Hematopoietic multipotent progenitor cell treated with erythropoietin and hydrocortisone succinate and interleukin-3 and kit ligand, for 17 days (in vitro differentiated cells): ENCODE data around the gene ARHGEF16.

Experiments used
- DNase-seq: peaks from one replicate; pipeline ENCODE4 v3.0.0-alpha.2; 2015; ENCODE audit warnings: low spot score

The ARHGEF16 gene

GRCh38 chr1:3456964-3457909 is 2.8 kb downstream of the ARHGEF16 start:
- DNase-seq, result no peak

- no peak for DNase-seq
These were observed 3.7 kb downstream of the ARHGEF16 start for GRCh38 chr1:3457910-3458883.

DNA sequence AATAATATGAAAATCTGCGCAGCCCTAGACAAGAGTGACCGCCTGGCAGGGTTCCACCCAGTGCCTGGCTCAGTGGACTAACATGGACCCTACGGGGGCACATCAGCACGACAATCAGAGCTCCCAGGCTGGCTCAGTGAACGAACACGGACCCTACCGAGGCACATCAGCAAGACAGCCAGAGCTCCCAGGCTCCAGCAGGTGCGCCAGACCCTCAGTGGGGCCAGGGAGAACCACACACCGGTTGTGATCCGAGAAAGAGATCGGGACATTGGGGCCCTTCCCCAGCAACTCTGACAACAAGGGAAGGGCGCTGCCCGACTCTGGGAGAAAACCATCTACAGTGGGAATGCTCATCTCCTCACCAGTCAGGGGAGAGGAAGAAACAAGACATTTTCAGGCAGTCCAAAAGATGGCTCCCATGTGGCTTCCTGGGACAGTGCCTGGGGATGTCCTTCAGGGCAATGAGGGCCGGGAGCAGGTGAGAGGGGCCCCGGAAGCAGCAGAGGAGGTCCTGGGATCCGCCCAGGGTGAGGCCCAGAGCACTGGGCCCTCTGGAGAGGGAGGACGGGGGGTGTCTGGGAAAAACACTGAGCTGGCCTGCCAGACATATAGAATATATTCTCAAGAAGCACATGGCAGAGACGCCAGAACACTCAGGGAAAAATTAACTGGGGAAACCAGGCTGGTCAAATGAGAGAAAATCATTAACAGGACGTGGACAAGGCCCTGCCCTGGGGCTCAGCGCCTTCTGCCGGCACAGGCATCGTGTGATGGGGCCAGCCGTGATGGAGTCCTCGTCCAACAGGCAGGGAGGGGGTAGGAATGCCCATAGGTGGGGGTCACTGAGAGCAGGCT is 4.8 kb downstream of the ARHGEF16 start:
- no peak for DNase-seq

GRCh38 chr1:3459940-3460671 is 5.6 kb downstream of the ARHGEF16 start:
- DNase-seq, result no peak

- DNase-seq, result no peak
These were observed 6.2 kb downstream of the ARHGEF16 start for GRCh38 chr1:3460672-3461131.

DNA sequence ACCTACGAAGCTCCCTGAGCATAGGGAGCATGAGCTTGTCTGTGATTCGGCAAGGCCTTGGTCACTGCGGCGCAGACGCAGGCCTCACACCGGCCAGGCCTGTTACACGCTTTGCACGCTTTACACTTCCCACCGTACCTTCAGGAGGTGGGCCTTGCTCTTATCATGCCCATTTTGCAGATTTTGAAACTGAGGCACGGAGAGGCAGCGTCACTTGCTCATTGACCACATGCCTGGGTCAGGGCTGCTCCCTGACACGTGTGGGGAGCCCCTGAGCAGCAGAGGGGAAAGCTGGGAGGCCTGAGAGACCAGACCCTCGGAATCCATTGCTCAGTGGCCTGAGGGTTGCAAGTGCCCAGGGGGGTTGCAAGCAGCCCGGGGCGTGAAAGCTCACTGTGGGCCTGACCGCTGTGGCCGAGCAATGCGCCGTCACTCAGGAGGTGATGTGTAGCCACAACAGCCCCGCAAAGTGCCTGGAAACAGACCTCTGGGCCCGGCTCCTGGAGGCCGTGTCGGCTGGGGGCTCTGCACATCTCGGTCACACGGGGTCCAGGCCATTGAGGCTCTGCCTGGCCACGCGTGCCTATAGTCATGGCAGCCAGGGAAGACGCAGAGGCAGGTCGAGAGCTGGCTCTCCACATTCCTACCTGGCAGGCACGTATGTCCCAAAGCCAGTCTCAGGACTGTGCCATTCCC is 6.9 kb downstream of the ARHGEF16 start:
- DNase-seq, result no peak

GRCh38 chr1:3461934-3462275 is 7.4 kb downstream of the ARHGEF16 start:
- no peak for DNase-seq

GRCh38 chr1:3462356-3463012 is 8.0 kb downstream of the ARHGEF16 start:
- DNase-seq, result no peak

DNA sequence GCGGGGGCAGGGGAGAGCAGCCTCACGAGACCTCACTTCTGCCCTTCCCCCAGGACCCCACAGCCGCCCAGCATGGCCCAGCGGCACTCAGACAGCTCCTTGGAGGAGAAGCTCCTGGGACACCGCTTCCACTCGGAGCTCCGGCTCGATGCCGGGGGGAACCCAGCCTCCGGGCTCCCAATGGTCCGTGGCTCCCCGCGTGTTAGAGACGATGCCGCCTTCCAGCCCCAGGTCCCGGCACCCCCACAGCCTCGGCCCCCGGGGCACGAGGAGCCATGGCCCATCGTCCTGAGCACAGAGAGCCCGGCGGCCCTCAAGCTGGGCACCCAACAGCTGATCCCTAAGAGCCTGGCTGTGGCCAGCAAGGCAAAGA is 8.5 kb downstream of the ARHGEF16 start:
- no peak for DNase-seq

- DNase-seq, result no peak
These were observed 9.0 kb downstream of the ARHGEF16 start for GRCh38 chr1:3463408-3463863.

GRCh38 chr1:3463891-3464648 is 9.6 kb downstream of the ARHGEF16 start:
- no peak for DNase-seq

- no peak for DNase-seq
These were observed 10.2 kb downstream of the ARHGEF16 start for GRCh38 chr1:3464649-3465025.

DNA sequence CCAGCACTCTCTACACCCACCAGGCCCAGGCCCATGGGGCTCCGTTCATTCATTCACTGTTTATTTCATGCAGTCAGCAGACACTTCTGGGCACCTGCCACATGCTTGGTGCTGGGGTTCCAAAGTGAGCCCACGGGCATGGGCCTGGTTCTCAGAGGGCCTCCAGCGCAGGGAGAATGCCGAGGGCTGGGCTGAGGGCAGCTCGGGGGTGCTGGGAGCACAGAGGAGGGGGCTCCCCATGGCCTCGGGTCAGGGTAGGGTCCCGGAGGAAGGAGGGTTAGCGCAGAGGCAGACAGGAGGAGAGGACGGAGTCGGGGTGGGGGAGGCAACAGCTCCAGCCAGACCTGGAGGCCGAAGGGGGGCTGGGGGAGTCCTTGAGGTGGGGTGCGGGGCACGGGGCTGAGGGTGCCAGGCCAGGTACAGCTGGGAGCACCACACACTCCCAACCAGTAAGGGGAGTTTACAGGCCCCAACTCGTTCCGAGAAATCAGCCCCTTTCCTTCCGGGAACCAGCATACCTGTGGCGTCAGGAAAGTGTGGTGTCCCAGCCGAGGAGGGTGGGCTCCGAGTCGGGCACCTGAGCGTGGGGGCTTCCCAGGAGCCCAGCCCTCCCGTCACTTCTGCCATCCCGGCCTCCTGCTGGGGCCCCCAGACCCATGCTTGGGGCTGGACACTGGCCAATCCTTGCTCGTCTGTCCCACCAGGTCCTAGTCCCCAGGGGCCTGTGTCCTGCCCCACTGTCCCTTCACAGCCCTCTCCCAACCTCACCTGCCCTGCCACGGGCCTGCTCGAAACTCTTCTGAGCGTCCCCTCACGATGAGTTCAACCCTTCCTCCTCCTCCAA is 10.8 kb downstream of the ARHGEF16 start:
- DNase-seq, result no peak

DNA sequence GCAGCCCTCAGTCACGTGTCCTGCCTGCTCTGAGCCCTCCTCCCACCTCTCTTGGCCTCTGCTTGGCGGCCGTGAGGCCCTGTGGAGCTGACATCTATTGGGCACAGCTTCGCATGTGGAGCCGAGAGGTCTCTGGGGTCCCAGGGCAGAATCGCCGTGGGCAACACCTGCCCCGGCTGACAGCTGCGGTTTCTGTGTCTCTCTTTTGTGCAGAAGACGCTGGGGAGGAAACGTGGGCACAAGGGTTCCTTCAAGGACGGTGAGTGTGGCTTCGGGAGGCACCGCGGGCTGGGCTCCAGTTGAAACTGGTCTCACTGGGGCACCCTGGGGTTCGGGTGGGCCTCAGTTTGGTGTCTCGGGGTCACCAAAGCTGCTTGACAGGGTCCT is 11.5 kb downstream of the ARHGEF16 start:
- no peak for DNase-seq

DNA sequence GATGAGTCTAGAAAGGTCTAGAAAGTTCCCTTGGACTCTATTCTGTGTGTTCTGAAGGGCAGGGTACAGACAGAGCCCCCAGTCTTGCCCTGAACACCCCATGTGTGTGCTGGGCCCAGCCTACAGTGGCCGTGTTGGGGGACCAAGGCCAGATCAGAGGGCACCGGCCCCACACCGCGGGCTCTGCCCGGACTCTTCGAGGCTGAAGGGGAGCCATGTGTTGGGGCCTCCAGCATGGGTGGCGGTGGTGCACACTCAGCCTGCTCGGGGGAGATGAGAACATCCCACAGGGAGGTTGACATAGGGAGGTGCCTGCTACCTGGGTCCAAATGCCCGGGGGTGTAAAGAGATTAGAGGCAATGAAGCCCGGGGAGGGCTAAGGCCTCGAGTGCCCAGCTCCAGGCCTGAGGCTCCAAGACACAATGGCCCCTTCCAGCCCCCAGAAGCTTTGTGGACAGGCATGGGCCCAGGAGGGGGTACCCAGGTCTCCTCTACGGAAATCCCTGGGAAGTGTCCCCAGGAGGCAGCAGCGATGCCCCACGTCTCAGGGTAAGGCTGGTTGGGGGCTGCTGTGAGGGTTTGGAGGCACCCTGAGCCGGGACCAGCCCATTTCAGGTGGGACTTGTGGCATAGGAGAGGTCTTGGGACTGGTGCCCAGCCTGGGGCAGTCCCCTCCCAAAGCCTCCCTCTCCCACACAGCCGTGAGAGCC is 12.1 kb downstream of the ARHGEF16 start:
- DNase-seq, result no peak

DNA sequence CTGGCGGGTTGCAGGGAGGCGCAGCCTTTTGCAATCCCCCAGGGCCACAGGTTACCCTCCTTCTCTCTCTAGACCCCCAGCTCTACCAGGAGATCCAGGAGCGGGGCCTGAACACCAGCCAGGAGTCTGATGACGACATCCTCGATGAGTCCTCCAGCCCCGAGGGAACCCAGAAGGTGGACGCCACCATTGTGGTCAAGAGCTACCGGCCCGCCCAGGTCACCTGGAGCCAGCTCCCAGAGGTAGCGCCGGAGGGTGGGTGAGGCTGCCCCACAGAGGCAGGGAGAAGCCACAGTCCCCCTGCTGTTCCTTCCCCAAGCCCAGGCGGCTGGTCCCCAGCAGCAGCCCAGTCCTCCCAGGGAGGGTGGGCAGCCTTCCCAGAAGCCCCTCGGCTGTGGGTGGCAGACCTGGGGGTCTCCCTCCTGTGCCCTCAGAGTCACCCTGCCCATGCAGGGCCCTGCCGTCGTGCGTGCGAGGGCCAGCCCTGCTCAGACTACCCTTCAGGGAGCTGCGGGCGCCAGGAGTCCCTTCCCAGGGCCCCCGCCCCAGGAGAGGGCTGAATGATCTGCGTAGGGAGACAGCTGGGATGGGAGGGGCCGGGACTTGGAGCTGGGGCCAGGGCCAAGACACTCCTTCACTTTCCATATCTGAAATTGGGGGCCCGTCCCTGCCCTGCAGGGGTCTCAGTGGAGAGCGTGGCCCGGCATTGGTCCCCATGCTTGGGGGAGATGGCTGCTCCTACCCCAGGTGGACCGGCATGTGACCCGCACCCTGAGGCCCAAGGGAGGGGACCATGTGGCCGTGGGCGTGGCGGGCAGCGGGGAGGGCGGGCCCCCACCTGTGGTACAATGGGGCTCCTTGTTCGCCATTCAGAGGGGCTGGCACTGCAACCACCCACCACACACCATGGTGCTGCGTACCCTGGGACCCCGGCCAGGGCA is 12.9 kb downstream of the ARHGEF16 start:
- no peak for DNase-seq
